Panc1 (cell line): ENCODE data around the gene CCDC174. TPM values are rescaled to one million over a fixed set of nuclear protein-coding genes. Genes with fewer than 3 reads are reported as not detected.

Experiments used
- ATAC-seq: fragments of 200-7000 bp; cut with Tn5 transposase; 2 replicates; pipeline ENCODE4 v1.9.1; 2020; ENCODE audit warnings: mild to moderate bottlenecking, moderate library complexity
- BruUV-seq: library from RNA; stranded (reverse); fragments of 400-500 nt; replicated peaks from 2 replicates; lab custom pipeline; 2021; lab: Mats Ljungman, UMichigan
- CTCF ChIA-PET: fragments of 300-600 bp; sonication (Branson Sonifier 250); formaldehyde crosslinking; loops from one replicate; lab custom pipeline; 2022; ENCODE audit warnings: antibody characterized with exemption; lab: Charles Lee
- POLR2A ChIA-PET: fragments of 300-600 bp; sonication (Branson Sonifier 250); formaldehyde crosslinking; loops from one replicate; lab custom pipeline; 2022; ENCODE audit warnings: antibody characterized with exemption; lab: Charles Lee
- DNase-seq: peaks from one replicate; pipeline ENCODE4 v3.0.0-alpha.2; 2010; ENCODE audit warnings: low read depth, low spot score
- H3K27ac ChIP-seq: 2 replicates; pipeline ENCODE4 v1.5.1; 2011; ENCODE audit warnings: mild to moderate bottlenecking, low read length, inconsistent platforms
- H3K27me3 ChIP-seq: fragments of 200-500 bp; sonication (Bioruptor generic); 2 replicates; pipeline ENCODE4 v1.6.0; 2014; ENCODE audit warnings: low read length, inconsistent platforms; ENCODE audit not compliant: control insufficient read depth, insufficient read depth
- H3K36me3 ChIP-seq: fragments of 200-500 bp; sonication (Bioruptor generic); 2 replicates; pipeline ENCODE4 v1.5.1; 2014; ENCODE audit warnings: inconsistent platforms, mild to moderate bottlenecking, low read length, moderate library complexity; ENCODE audit not compliant: control insufficient read depth, insufficient read depth
- H3K4me1 ChIP-seq: 2 replicates; pipeline ENCODE4 v1.5.1; 2011; ENCODE audit warnings: inconsistent platforms, mild to moderate bottlenecking, low read length, moderate library complexity; ENCODE audit not compliant: control insufficient read depth, insufficient read depth
- H3K4me3 ChIP-seq, 2 experiments: 2 replicates each; pipeline ENCODE4 v1.5.1; 2011 to 2012; ENCODE audit warnings: low read depth in 2 of 2, low read length in 2 of 2, mild to moderate bottlenecking in 2 of 2, inconsistent platforms in 1 of 2, moderate library complexity in 1 of 2
- H3K9me3 ChIP-seq: fragments of 200-500 bp; sonication (Bioruptor generic); 2 replicates; pipeline ENCODE4 v1.5.1; 2014; ENCODE audit warnings: low read depth, mild to moderate bottlenecking, inconsistent platforms, low read length, moderate library complexity; ENCODE audit not compliant: control insufficient read depth, insufficient read depth
- CTCF ChIP-seq: fragments of 450-650 bp; IDR thresholded peaks from 2 replicates; pipeline ENCODE4 v1.5.1; 2017; ENCODE audit warnings: mild to moderate bottlenecking
- POLR2AphosphoS5 ChIP-seq: IDR thresholded peaks from 2 replicates; pipeline ENCODE4 v1.6.1; 2012; ENCODE audit warnings: mild to moderate bottlenecking, low read depth, low read length, moderate library complexity
- REST ChIP-seq, 2 experiments: IDR thresholded peaks; 2 replicates each; pipeline ENCODE4 v1.6.1; 2011 to 2012; ENCODE audit warnings: low read depth in 2 of 2, control low read depth in 1 of 2, low read length in 1 of 2, mild to moderate bottlenecking in 1 of 2, moderate library complexity in 1 of 2; ENCODE audit not compliant: insufficient read depth in 1 of 2
- SIN3A ChIP-seq: IDR thresholded peaks from 2 replicates; pipeline ENCODE4 v1.6.1; 2012; ENCODE audit warnings: low read depth, mild to moderate bottlenecking, low read length, moderate library complexity, borderline replicate concordance; ENCODE audit not compliant: insufficient read depth
- TCF7L2 ChIP-seq: IDR thresholded peaks from 2 replicates; pipeline ENCODE4 v1.6.1; 2011; ENCODE audit warnings: mild to moderate bottlenecking, low read depth, low read length, inconsistent platforms
- in situ Hi-C: cut with HindIII; loops from 2 replicates; pipeline ENCODE4 v1.10.0; 2016; ENCODE audit warnings: low sequenced_read_pairs, low pct_unique_long_range_greater_than_20kb
- intact Hi-C: fragments of 100-400 bp; cut with micrococcal nuclease; formaldehyde crosslinking; loops from one replicate; pipeline ENCODE4 v1.10.0; 2022; ENCODE audit not compliant: unreplicated experiment
- total RNA-seq: library from RNA; stranded (reverse); gene quantifications from one replicate; pipeline ENCODE4 v1.2.1, GENCODE V29; 2021; ENCODE audit not compliant: unreplicated experiment

The CCDC174 gene
- total RNA-seq, 1 experiment from 2014 or later = 10.6 TPM

- in situ Hi-C loops = no loop called here
- Histone ChIP-seq H3K4me1 (peaks cover 11% of the 10 kb centered on the region; the same call in 1 of the 2 replicates), H3K36me3 (peaks cover 20% of the 10 kb centered on the region), H3K9me3 (no peaks in the 10 kb centered on the region), H3K4me3 (no peak overlapping the region), H3K27ac (no peak overlapping the region), H3K27me3 (no peaks in the 10 kb centered on the region)
- TF ChIP-seq REST (IDR thresholded peaks at IDR 0.05; ENCODE audit: insufficient read depth in 1 of 2, low read depth in 2 of 2, low read length in 1 of 2) (no peak), POLR2AphosphoS5 (no peak), SIN3A (no peak), CTCF (no peak), TCF7L2 (no peak)
- BruUV-seq = no TSS peak
- ATAC-seq (no peak), DNase-seq (no peak)
- POLR2A ChIA-PET = no interaction called here
- intact Hi-C loops = no loop called here
- CTCF ChIA-PET = no interaction called here
Observed at GRCh38 chr3:14657579-14657978, 6.0 kb downstream of the CCDC174 start.

- POLR2A ChIA-PET = no interaction called here
- BruUV-seq = no TSS peak
- Histone ChIP-seq H3K4me1 (peaks cover under 1% of the 10 kb centered on the region; the same call in 1 of the 2 replicates), H3K27ac (no peak overlapping the region), H3K4me3 (no peak overlapping the region), H3K27me3 (no peaks in the 10 kb centered on the region), H3K9me3 (no peaks in the 10 kb centered on the region), H3K36me3 (peaks cover 24% of the 10 kb centered on the region)
- CTCF ChIA-PET = no interaction called here
- ATAC-seq = no peak
- in situ Hi-C loops (no loop called here), intact Hi-C loops (no loop called here)
- DNase-seq = no peak
- TF ChIP-seq CTCF (no peak), TCF7L2 (no peak), REST (IDR thresholded peaks at IDR 0.05; ENCODE audit: insufficient read depth in 1 of 2, low read depth in 2 of 2, low read length in 1 of 2) (no peak), POLR2AphosphoS5 (no peak), SIN3A (no peak)
Observed at GRCh38 chr3:14658978-14659377, 7.4 kb downstream of the CCDC174 start.
